K562 (cell line): Measurements from ENCODE around the gene PITPNM3.

Experiments used
- NCOA2 ChIP-seq, 2 experiments: fragments of 450-650 bp; IDR thresholded peaks; 2 replicates each; pipeline ENCODE4 v1.6.1; 2018; ENCODE audit warnings: mild to moderate bottlenecking in 2 of 2, moderate library complexity in 1 of 2; ENCODE audit not compliant: partially characterized antibody in 2 of 2
- XRCC5 ChIP-seq: fragments of 200-400 bp; formaldehyde crosslinking; IDR thresholded peaks from 2 replicates; pipeline ENCODE4 v1.6.1; 2017; ENCODE audit warnings: low read depth, mild to moderate bottlenecking, low read length

DNA sequence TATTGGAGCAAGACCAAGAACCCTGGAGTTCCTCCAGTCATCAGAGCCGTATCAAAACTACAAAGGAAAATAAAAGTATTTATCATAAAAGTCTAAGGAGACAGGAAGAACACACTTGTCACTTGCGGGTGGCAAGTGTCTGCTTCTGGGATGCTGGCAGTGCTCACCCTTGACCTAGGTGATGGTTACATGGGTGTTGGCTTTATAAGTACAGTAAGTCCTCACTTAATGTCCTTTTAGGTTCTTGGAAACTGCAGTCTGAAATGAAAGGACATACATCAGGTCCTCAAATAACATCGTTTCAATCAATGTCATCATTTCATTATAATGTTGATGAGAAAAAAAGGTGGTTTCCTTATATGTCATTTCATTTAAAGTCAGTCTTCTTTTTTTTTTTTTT is 118.4 kb downstream of the PITPNM3 start:
- TF ChIP-seq NCOA2 (IDR thresholded peaks at IDR 0.05; ENCODE audit: partially characterized antibody in 2 of 2) (no peak), XRCC5 (no peak)
